Upper lobe of left lung (tissue), 4 donors: ENCODE results near the gene KRTAP4-4.

ENCODE experiments used
- CTCF ChIP-seq, 6 experiments: fragments of 450-650 bp in 4 of 6; fragments of 200-600 bp in 2 of 6; sonication (generic) in 2 of 6; IDR thresholded peaks; one replicate each; pipeline ENCODE4 v1.5.1; 2016 to 2019; ENCODE audit warnings: antibody characterized with exemption in 6 of 6
- POLR2A ChIP-seq, 4 donors: fragments of 450-650 bp; IDR thresholded peaks; one replicate each; pipeline ENCODE4 v1.5.1; 2016 to 2017; ENCODE audit warnings: antibody characterized with exemption in 4 of 4, mild to moderate bottlenecking in 2 of 4

DNA sequence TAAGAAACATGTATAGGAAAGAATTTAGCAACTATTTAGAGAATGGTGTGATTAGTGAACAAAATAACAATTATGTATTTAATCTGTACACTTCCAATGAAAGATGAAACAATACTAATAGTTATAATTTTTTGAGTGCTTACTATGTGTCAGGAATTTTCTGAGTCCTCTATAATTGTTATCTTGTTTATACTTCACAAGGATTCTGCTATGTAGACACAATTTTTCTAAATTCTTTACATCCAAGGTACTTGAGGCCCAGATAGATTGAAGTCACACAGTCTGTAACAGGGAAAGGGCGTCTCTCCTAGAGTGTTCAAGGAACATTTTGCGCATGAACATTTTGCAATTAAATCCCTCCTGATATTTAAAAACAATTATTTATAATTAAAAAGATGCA is 35.5 kb downstream of the KRTAP4-4 start:
- no peak for TF ChIP-seq CTCF (IDR thresholded peaks at IDR 0.05)
- TF ChIP-seq POLR2A (IDR thresholded peaks at IDR 0.05) = no peak
